Measurements from ENCODE around the gene COMMD8. TPM values are rescaled to one million over a fixed set of nuclear protein-coding genes. Genes with fewer than 3 reads are reported as not detected.

COMMD8 gene
- total and polyA plus RNA-seq, 7 donors, result 10.8 to 41.4 (median 21.4) TPM

DNA sequence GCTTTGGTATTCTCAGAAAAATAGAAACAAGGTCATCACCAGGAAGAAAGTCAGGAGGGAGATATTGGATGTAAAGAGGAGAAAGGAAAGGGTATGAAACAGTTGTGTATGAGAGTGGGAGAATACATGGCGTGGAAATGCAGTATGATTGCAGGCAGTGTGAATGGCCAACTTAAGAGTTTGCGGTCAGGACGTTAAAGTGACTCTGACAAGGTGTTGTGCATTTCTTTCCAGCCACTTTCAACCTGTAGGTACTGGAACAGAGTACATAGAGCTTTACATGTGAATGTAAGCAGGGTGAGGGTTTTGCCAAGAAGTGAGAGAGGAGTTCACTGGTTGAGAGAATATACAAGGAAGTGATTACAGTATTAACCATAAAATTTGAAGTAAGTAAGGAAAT lies 37.3 kb upstream of the COMMD8 start:
- intact Hi-C loops (cut with DNase I), result no loop called here
- Histone ChIP-seq H3K9me3 (no peaks in the 10 kb centered on the region), H3K4me1 (peaks cover 0 to 20% (median 5%) of the 10 kb centered on the region in 4 donors), H3K4me3 (no peak overlapping the region), H3K27ac (no peak overlapping the region), H3K27me3 (no peaks in the 10 kb centered on the region), H3K36me3 (no peaks in the 10 kb centered on the region)
- 59 to 64% methylated on average over 3 of the region's 3 CpGs for WGBS, 2 donors
- DNase-seq, result no peak
- no peak for TF ChIP-seq POLR2AphosphoS5 (IDR thresholded peaks at IDR 0.05)
- TF ChIP-seq, protein P1, sequence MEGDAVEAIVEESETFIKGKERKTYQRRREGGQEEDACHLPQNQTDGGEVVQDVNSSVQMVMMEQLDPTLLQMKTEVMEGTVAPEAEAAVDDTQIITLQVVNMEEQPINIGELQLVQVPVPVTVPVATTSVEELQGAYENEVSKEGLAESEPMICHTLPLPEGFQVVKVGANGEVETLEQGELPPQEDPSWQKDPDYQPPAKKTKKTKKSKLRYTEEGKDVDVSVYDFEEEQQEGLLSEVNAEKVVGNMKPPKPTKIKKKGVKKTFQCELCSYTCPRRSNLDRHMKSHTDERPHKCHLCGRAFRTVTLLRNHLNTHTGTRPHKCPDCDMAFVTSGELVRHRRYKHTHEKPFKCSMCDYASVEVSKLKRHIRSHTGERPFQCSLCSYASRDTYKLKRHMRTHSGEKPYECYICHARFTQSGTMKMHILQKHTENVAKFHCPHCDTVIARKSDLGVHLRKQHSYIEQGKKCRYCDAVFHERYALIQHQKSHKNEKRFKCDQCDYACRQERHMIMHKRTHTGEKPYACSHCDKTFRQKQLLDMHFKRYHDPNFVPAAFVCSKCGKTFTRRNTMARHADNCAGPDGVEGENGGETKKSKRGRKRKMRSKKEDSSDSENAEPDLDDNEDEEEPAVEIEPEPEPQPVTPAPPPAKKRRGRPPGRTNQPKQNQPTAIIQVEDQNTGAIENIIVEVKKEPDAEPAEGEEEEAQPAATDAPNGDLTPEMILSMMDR (IDR thresholded peaks at IDR 0.05), result no peak
- no peak for TF ChIP-seq POLR2A (IDR thresholded peaks at IDR 0.05)
- TF ChIP-seq EP300 (IDR thresholded peaks at IDR 0.05), result no peak

DNA sequence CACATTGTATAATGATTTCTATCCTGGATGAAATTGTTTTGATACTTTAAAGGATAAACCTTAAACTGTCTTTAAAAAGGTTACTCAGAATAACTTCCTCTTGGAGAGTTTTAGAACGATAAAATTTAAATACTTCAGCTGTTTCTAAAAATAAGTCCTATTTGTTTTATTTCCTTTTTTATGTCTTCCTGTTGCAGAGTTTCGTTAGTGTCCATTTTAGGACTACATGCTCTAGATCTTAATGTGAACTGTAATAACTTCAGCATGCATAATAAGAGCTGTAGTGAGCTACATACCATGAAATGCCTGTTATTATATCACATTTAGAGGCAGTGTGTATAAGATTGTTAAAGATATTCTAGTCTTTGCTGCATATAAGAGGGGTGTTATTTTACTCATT lies 36.2 kb upstream of the COMMD8 start:
- Histone ChIP-seq H3K9me3 (no peaks in the 10 kb centered on the region), H3K27me3 (no peaks in the 10 kb centered on the region), H3K36me3 (no peaks in the 10 kb centered on the region), H3K4me1 (peaks cover 0 to 20% (median 5%) of the 10 kb centered on the region in 4 donors), H3K4me3 (no peak overlapping the region), H3K27ac (peak overlapping the region in 2 of 4 donors; percentile 3 to 31)
- WGBS, 2 donors, result 23 to 67% methylated on average over 2 of the region's 2 CpGs
- TF ChIP-seq POLR2AphosphoS5 (IDR thresholded peaks at IDR 0.05), result no peak
- TF ChIP-seq, protein P1 (IDR thresholded peaks at IDR 0.05), result no peak
- no peak for TF ChIP-seq EP300 (IDR thresholded peaks at IDR 0.05)
- TF ChIP-seq POLR2A (IDR thresholded peaks at IDR 0.05), result no peak
- DNase-seq, result no peak
- intact Hi-C loops (cut with DNase I), result no loop called here

DNA sequence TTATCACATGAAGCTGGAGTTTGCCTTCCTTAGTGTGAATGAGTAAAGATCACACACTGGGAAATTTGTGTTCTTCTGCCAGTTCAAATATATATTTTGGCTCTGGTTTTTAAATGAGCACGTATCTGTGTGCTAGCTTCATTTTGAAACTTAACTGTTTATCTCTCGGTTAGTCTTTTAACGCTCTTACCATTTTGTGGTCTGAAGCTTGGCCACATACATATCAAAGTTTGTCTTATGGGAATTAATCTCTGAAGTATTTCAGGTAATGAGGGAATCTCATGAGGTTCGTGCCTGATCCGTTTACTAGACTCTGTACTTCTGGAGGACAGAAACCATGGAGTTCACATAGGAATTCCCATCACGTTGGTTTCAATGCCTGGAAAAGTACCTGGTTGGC lies 35.4 kb upstream of the COMMD8 start:
- 67 to 75% methylated on average over 6 of the region's 6 CpGs for WGBS, 2 donors
- Histone ChIP-seq H3K9me3 (no peaks in the 10 kb centered on the region), H3K36me3 (no peaks in the 10 kb centered on the region), H3K4me3 (no peak overlapping the region), H3K27me3 (no peaks in the 10 kb centered on the region), H3K27ac (peak overlapping the region in 2 of 4 donors; percentile 3 to 31), H3K4me1 (peaks cover 0 to 25% (median 5%) of the 10 kb centered on the region in 4 donors)
- no peak for TF ChIP-seq POLR2A (IDR thresholded peaks at IDR 0.05)
- TF ChIP-seq, protein P1 (IDR thresholded peaks at IDR 0.05), result no peak
- TF ChIP-seq POLR2AphosphoS5 (IDR thresholded peaks at IDR 0.05), result no peak
- no peak for TF ChIP-seq EP300 (IDR thresholded peaks at IDR 0.05)
- no peak for DNase-seq
- intact Hi-C loops (cut with DNase I), result no loop called here

DNA sequence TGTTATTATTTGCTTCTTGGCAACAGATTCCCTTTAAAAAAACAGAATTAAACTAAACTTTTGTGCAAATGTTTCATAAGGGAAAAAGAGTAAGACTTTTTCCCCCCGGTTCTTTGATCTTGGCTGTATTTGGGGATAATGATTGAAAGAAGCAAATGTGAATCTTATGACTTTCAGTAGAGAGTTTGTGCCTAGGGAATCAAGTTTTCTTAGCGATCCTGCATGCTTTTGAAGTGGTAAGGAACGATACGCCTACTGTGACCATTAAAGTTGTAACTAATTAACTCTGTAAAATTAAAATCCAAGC lies 30.6 kb upstream of the COMMD8 start:
- Histone ChIP-seq H3K27me3 (no peaks in the 10 kb centered on the region), H3K4me3 (no peak overlapping the region), H3K36me3 (no peaks in the 10 kb centered on the region), H3K4me1 (peaks cover 0 to 32% (median 15%) of the 10 kb centered on the region in 4 donors), H3K27ac (no peak overlapping the region), H3K9me3 (no peaks in the 10 kb centered on the region)
- intact Hi-C loops (cut with DNase I), result no loop called here
- 61 to 62% methylated on average over 4 of the region's 4 CpGs for WGBS, 2 donors
- TF ChIP-seq POLR2AphosphoS5 (IDR thresholded peaks at IDR 0.05) (no peak), EP300 (IDR thresholded peaks at IDR 0.05) (no peak), POLR2A (IDR thresholded peaks at IDR 0.05) (no peak)
- TF ChIP-seq, protein P1 (IDR thresholded peaks at IDR 0.05), result no peak
- no peak for DNase-seq
